GM23248 (cell line): ENCODE measurements around the gene SDK2.

Source experiments
- EZH2 ChIP-seq: fragments of 200-600 bp; sonication (generic); IDR thresholded peaks from 2 replicates; pipeline ENCODE4 v1.6.1; 2018; ENCODE audit warnings: antibody characterized with exemption, mild to moderate bottlenecking; ENCODE audit not compliant: insufficient read depth, poor library complexity, severe bottlenecking
- EZH2phosphoT487 ChIP-seq: fragments of 200-600 bp; sonication (generic); IDR thresholded peaks from 2 replicates; pipeline ENCODE4 v1.6.1; 2018; ENCODE audit warnings: antibody characterized with exemption, moderate library complexity, mild to moderate bottlenecking, low read depth; ENCODE audit not compliant: insufficient read depth

DNA sequence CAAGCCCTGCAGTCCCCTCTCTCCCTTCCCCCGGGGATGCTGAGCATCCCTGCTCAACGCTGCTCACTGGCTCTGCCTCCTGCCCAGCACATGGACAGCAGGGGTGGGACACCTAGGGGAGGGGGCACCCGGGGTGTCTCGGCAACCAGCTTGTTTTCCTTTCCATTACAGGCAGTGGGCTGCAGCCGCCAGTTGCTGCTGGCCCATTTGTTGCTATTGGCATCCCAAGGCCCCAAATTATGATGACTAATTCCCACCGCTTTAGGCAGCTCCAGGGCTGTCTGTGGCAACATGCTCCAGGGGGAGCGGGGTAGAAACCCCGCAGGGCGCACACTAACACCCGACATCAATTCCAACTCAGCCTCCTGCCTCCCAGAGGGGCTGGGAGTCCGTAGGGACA lies 4.9 kb downstream of the SDK2 start:
- TF ChIP-seq EZH2 = no peak
- no peak for TF ChIP-seq EZH2phosphoT487
